GM12878 (cell line): ENCODE measurements around the gene ATP13A1. TPM values are rescaled to one million over a fixed set of nuclear protein-coding genes. Genes with fewer than 3 reads are reported as not detected.

Experiments
- ATAC-seq: fragments of 200-7000 bp; cut with Tn5 transposase; 3 replicates; pipeline ENCODE4 v1.9.1; 2020; ENCODE audit warnings: mild to moderate bottlenecking, moderate library complexity
- BruUV-seq: library from RNA; stranded (reverse); fragments of 400-500 nt; replicated peaks from 2 replicates; lab custom pipeline; 2021; lab: Mats Ljungman, UMichigan
- CTCF ChIA-PET: fragments of 300-600 bp; sonication (Branson Sonifier 250); formaldehyde crosslinking; extraction: SDS; loops from one replicate; lab custom pipeline; 2021; ENCODE audit warnings: inconsistent platforms; lab: Yijun Ruan, JAX
- POLR2A ChIA-PET: fragments of 350-600 bp; formaldehyde crosslinking; extraction: SDS; loops from one replicate; lab custom pipeline; 2021; ENCODE audit warnings: inconsistent platforms; lab: Charles Lee
- RAD21 ChIA-PET: fragments of 300-600 bp; sonication (Branson Sonifier 250); formaldehyde crosslinking; loops from one replicate; lab custom pipeline; 2023; ENCODE audit warnings: antibody characterized with exemption; ENCODE audit not compliant: unreplicated experiment; lab: Charles Lee
- SMC1A ChIA-PET: fragments of 300-600 bp; sonication (Branson Sonifier 250); formaldehyde crosslinking; loops from one replicate; lab custom pipeline; 2023; ENCODE audit not compliant: unreplicated experiment, uncharacterized antibody; lab: Charles Lee
- DNase-seq: peaks from one replicate; pipeline ENCODE4 v3.0.0-alpha.2; 2011; ENCODE audit warnings: low read depth, low spot score
- FAIRE-seq: peaks from 3 replicates; lab custom pipeline; 2011; peaks lifted over from hg19 to GRCh38; lab: Jason Lieb, UNC
- H2AFZ ChIP-seq: 2 replicates; pipeline ENCODE4 v1.6.0; 2011; ENCODE audit warnings: low read depth, low read length, control low read depth; ENCODE audit not compliant: control insufficient read depth
- H3K27ac ChIP-seq: 2 replicates; pipeline ENCODE4 v1.5.1; 2011; ENCODE audit warnings: control low read depth; ENCODE audit not compliant: control insufficient read depth, insufficient read depth
- H3K27me3 ChIP-seq, 2 experiments: replicated peaks in 1 of 2; 2 replicates each; pipeline versions ENCODE4 v1.6.0 to v1.6.1; 2011; ENCODE audit warnings: low read length in 1 of 2; ENCODE audit not compliant: control insufficient read depth in 2 of 2, insufficient read depth in 2 of 2
- H3K36me3 ChIP-seq, 2 experiments: 2 replicates each; pipeline ENCODE4 v1.5.1; 2011; ENCODE audit warnings: low read length in 1 of 2; ENCODE audit not compliant: control insufficient read depth in 2 of 2, insufficient read depth in 2 of 2
- H3K4me1 ChIP-seq: 2 replicates; pipeline ENCODE4 v1.6.1; 2011; ENCODE audit warnings: mild to moderate bottlenecking, low read length, moderate library complexity, mixed read lengths; ENCODE audit not compliant: control insufficient read depth, insufficient read depth
- H3K4me2 ChIP-seq: 2 replicates; pipeline ENCODE4 v1.6.0; 2011; ENCODE audit warnings: control low read depth; ENCODE audit not compliant: control insufficient read depth, insufficient read depth
- H3K4me3 ChIP-seq: fragments of 200-600 bp; sonication (generic); 2 replicates; pipeline ENCODE4 v1.5.1; 2016
- H3K79me2 ChIP-seq: 2 replicates; pipeline ENCODE4 v1.6.0; 2011; ENCODE audit warnings: low read length; ENCODE audit not compliant: control insufficient read depth, insufficient read depth
- H3K9ac ChIP-seq: 2 replicates; pipeline ENCODE4 v1.8.0; 2011; ENCODE audit warnings: low read length, control low read depth, mixed read lengths; ENCODE audit not compliant: control insufficient read depth, insufficient read depth
- H3K9me3 ChIP-seq: replicated peaks from 3 replicates; pipeline ENCODE4 v1.5.1; 2011; ENCODE audit warnings: mild to moderate bottlenecking, low read length; ENCODE audit not compliant: control insufficient read depth, insufficient read depth
- H4K20me1 ChIP-seq: 2 replicates; pipeline ENCODE4 v1.6.0; 2011; ENCODE audit not compliant: control insufficient read depth, insufficient read depth
- BCL3 ChIP-seq: IDR thresholded peaks from 2 replicates; pipeline ENCODE4 v1.6.1; 2011; ENCODE audit warnings: borderline replicate concordance, low read depth, mild to moderate bottlenecking, moderate library complexity, low read length; ENCODE audit not compliant: insufficient read depth, poor library complexity, severe bottlenecking
- MEF2B ChIP-seq: fragments of 450-650 bp; IDR thresholded peaks from 2 replicates; pipeline ENCODE4 v1.6.1; 2018; ENCODE audit warnings: mild to moderate bottlenecking, moderate library complexity; ENCODE audit not compliant: partially characterized antibody, poor library complexity, severe bottlenecking
- SUPT20H ChIP-seq: IDR thresholded peaks from 2 replicates; pipeline ENCODE4 v1.6.1; 2011; ENCODE audit warnings: low read depth, mild to moderate bottlenecking, low read length, moderate library complexity, borderline replicate concordance; ENCODE audit not compliant: control insufficient read depth
- SUZ12 ChIP-seq: fragments of 200-600 bp; sonication (generic); IDR thresholded peaks from one replicate; pipeline ENCODE4 v1.6.1; 2018; ENCODE audit warnings: antibody characterized with exemption, mild to moderate bottlenecking; ENCODE audit not compliant: unreplicated experiment
- WGBS: methylation state at CpG from one replicate; pipeline ENCODE4 v1.1.6; 2016; ENCODE audit warnings: low lambda C conversion rate; ENCODE audit not compliant: insufficient replicate concordance, insufficient coverage; ENCODE audit errors: missing lambda C conversion rate; 5-methylcytosine and 5-hydroxymethylcytosine counted together
- in situ Hi-C: fragments of 300-500 bp; cut with MboI; formaldehyde crosslinking; loops from 9 replicates; pipeline ENCODE4 v1.14.3; 2018; ENCODE audit warnings: mixed read lengths
- intact Hi-C: fragments of 100-400 bp; cut with micrococcal nuclease; formaldehyde crosslinking; loops from one replicate; pipeline ENCODE4 v1.14.2; 2022; ENCODE audit not compliant: unreplicated experiment
- polyA plus RNA-seq, 11 experiments: library from polyadenylated mRNA; depleted of rRNA in 4 of 11; unstranded in 6 of 11; stranded (reverse) in 5 of 11; fragments of >200 nt; fragmentation: Nextera tagmentation in 4 of 11; fragmentation: Illumina TruSeq in 1 of 11; extraction: Ambion mirVana in 4 of 11; extraction: Trizol in 1 of 11; gene quantifications; 1 replicate in 1 of 11; 2 replicates in 10 of 11; pipeline versions ENCODE4 v1.2.1 to v1.2.3, GENCODE V29; 2011 to 2016; ENCODE audit warnings: inconsistent platforms in 2 of 11, missing spikeins in 2 of 11, low read depth in 1 of 11
- total RNA-seq, 4 experiments: library from RNA; depleted of rRNA in 3 of 4; stranded (reverse); fragments of >200 nt in 3 of 4; fragmentation: Illumina TruSeq in 1 of 4; extraction: Trizol in 1 of 4; gene quantifications; 2 replicates each; pipeline versions ENCODE4 v1.2.1 to v1.2.3, GENCODE V29; 2013 to 2021
- TF ChIP-seq, protein P1 (sequence below): fragments of 450-650 bp; IDR thresholded peaks from 2 replicates; pipeline ENCODE4 v1.6.1; 2017; ENCODE audit warnings: mild to moderate bottlenecking

The ATP13A1 gene
- total and polyA plus RNA-seq, 10 of the 15 experiments (the other 5 are each of a cell fraction or from before 2014, with no cell fraction given), result 0.37 to 91.0 (median 29.8) TPM

DNA sequence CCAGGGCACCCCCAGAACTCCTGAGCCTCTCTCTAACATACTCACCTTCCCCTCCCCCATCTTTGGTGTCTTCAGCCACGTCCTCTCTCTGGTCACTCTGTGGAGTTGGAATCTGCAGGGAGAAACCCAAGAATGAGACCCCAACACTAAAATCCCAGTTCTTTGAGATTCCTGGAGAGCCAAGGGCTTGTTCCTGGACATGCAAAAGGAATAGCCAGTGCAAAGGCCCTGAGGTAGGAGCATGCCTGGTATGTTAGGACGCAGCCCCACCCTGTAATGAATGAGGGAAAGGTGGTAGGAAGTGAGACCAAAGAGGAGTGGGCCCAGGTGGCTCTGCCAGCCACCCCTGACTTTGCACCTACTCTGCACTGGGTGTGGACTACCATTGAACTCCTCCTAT is 33.0 kb downstream of the ATP13A1 start:
- WGBS, result 92% methylated on average over 2 of the region's 2 CpGs
- H3K9ac ChIP-seq, result no peak overlapping the region
- FAIRE-seq (no peak), ATAC-seq (no peak), DNase-seq (no peak)
- no peaks in the 10 kb centered on the region for H4K20me1 ChIP-seq
- H3K27me3 ChIP-seq, result no peaks in the 10 kb centered on the region
- intact Hi-C loops (no loop called here), in situ Hi-C loops (no loop called here)
- H2AFZ ChIP-seq, result no peak overlapping the region
- SMC1A ChIA-PET, result no interaction called here
- peaks cover 5% of the 10 kb centered on the region; the same call in 1 of the 2 replicates for H3K4me1 ChIP-seq
- no peaks in the 10 kb centered on the region for H3K9me3 ChIP-seq
- no peak overlapping the region for H3K4me2 ChIP-seq
- H3K4me3 ChIP-seq, result no peak overlapping the region
- CTCF ChIA-PET, result no interaction called here
- TF ChIP-seq MEF2B (no peak), BCL3 (no peak), SUPT20H (no peak), SUZ12 (no peak)
- TF ChIP-seq, protein P1, sequence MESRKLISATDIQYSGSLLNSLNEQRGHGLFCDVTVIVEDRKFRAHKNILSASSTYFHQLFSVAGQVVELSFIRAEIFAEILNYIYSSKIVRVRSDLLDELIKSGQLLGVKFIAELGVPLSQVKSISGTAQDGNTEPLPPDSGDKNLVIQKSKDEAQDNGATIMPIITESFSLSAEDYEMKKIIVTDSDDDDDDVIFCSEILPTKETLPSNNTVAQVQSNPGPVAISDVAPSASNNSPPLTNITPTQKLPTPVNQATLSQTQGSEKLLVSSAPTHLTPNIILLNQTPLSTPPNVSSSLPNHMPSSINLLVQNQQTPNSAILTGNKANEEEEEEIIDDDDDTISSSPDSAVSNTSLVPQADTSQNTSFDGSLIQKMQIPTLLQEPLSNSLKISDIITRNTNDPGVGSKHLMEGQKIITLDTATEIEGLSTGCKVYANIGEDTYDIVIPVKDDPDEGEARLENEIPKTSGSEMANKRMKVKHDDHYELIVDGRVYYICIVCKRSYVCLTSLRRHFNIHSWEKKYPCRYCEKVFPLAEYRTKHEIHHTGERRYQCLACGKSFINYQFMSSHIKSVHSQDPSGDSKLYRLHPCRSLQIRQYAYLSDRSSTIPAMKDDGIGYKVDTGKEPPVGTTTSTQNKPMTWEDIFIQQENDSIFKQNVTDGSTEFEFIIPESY, result no peak
- H3K79me2 ChIP-seq, result no peaks in the 10 kb centered on the region
- RAD21 ChIA-PET, result no interaction called here
- H3K36me3 ChIP-seq, result peaks cover 14 to 22% of the 10 kb centered on the region in 2 experiments
- H3K27ac ChIP-seq, result no peak overlapping the region
- POLR2A ChIA-PET, result no interaction called here
- no TSS peak for BruUV-seq
